GM23248 (cell line): ENCODE results near the gene PRPF40B. TPM values are rescaled to one million over a fixed set of nuclear protein-coding genes. Genes with fewer than 3 reads are reported as not detected.

Experiments
- DNase-seq: peaks from one replicate; pipeline ENCODE4 v3.0.0-alpha.2; 2015
- H2AFZ ChIP-seq: fragments of 200-600 bp; sonication (generic); 2 replicates; pipeline ENCODE4 v1.6.1; 2016; ENCODE audit warnings: antibody characterized with exemption
- H3F3A ChIP-seq: fragments of 200-600 bp; sonication (generic); 2 replicates; pipeline ENCODE4 v1.6.1; 2016; ENCODE audit warnings: mild to moderate bottlenecking, antibody characterized with exemption, mixed run types; ENCODE audit not compliant: insufficient read depth
- H3K27ac ChIP-seq: fragments of 200-600 bp; sonication (generic); 2 replicates; pipeline ENCODE4 v1.5.1; 2016; ENCODE audit warnings: mild to moderate bottlenecking
- H3K27me3 ChIP-seq: fragments of 200-600 bp; sonication (generic); replicated peaks from 2 replicates; pipeline ENCODE4 v1.6.1; 2016; ENCODE audit warnings: mild to moderate bottlenecking; ENCODE audit not compliant: insufficient read depth
- H3K36me3 ChIP-seq: fragments of 200-600 bp; sonication (generic); 2 replicates; pipeline ENCODE4 v1.6.1; 2016; ENCODE audit warnings: low read depth, mild to moderate bottlenecking
- H3K4me1 ChIP-seq: fragments of 200-600 bp; sonication (generic); 2 replicates; pipeline ENCODE4 v1.6.1; 2016; ENCODE audit warnings: mild to moderate bottlenecking; ENCODE audit not compliant: insufficient read depth
- H3K4me2 ChIP-seq: fragments of 200-600 bp; sonication (generic); one replicate; pipeline ENCODE4 v1.6.1; 2016; ENCODE audit warnings: mild to moderate bottlenecking; ENCODE audit not compliant: unreplicated experiment
- H3K4me3 ChIP-seq: fragments of 200-600 bp; sonication (generic); 2 replicates; pipeline ENCODE4 v1.5.1; 2016; ENCODE audit warnings: mild to moderate bottlenecking
- H3K79me2 ChIP-seq: fragments of 200-600 bp; sonication (generic); 2 replicates; pipeline ENCODE4 v1.6.1; 2016; ENCODE audit warnings: mild to moderate bottlenecking; ENCODE audit not compliant: insufficient read depth
- H3K9ac ChIP-seq: fragments of 200-600 bp; sonication (generic); 2 replicates; pipeline ENCODE4 v1.6.1; 2016; ENCODE audit warnings: mild to moderate bottlenecking
- H3K9me2 ChIP-seq: fragments of 200-600 bp; sonication (generic); 2 replicates; pipeline ENCODE4 v1.6.1; 2016; ENCODE audit warnings: mixed run types, mild to moderate bottlenecking, moderate library complexity; ENCODE audit not compliant: insufficient read depth
- H3K9me3 ChIP-seq: fragments of 200-600 bp; sonication (generic); one replicate; pipeline ENCODE4 v1.6.1; 2017; ENCODE audit warnings: low read depth
- H4K20me1 ChIP-seq: fragments of 200-600 bp; sonication (generic); 2 replicates; pipeline ENCODE4 v1.6.0; 2016; ENCODE audit not compliant: insufficient read depth
- EZH2 ChIP-seq: fragments of 200-600 bp; sonication (generic); IDR thresholded peaks from 2 replicates; pipeline ENCODE4 v1.6.1; 2018; ENCODE audit warnings: antibody characterized with exemption, mild to moderate bottlenecking; ENCODE audit not compliant: insufficient read depth, poor library complexity, severe bottlenecking
- EZH2phosphoT487 ChIP-seq: fragments of 200-600 bp; sonication (generic); IDR thresholded peaks from 2 replicates; pipeline ENCODE4 v1.6.1; 2018; ENCODE audit warnings: antibody characterized with exemption, moderate library complexity, mild to moderate bottlenecking, low read depth; ENCODE audit not compliant: insufficient read depth
- WGBS, 2 experiments: methylation state at CpG; one replicate each; pipeline ENCODE4 v1.1.6; 2015 to 2017; ENCODE audit warnings: low lambda C conversion rate in 2 of 2, low coverage in 1 of 2; ENCODE audit errors: missing lambda C conversion rate in 2 of 2; 5-methylcytosine and 5-hydroxymethylcytosine counted together
- in situ Hi-C: fragments of 300-500 bp; cut with MboI; formaldehyde crosslinking; loops from 2 replicates; pipeline ENCODE4 v1.15.0; 2020
- polyA plus RNA-seq: library from polyadenylated mRNA; unstranded; fragments of >200 nt; fragmentation: Nextera tagmentation; extraction: Ambion mirVana; gene quantifications from 2 replicates; pipeline ENCODE4 v1.2.1, GENCODE V29; 2016
- total RNA-seq: library from RNA; depleted of rRNA; stranded (reverse); fragments of >200 nt; shearing (Covaris generic); gene quantifications from 2 replicates; pipeline ENCODE4 v1.2.3, GENCODE V29; 2014

PRPF40B gene
- total and polyA plus RNA-seq, 2 experiments from 2014 or later = 9.9 to 11.6 TPM

- H3K4me2 ChIP-seq = no peak overlapping the region
Observed at GRCh38 chr12:49655595-49656236, 32.4 kb downstream of the PRPF40B start.

GRCh38 chr12:49658276-49658675 is 34.9 kb downstream of the PRPF40B start:
- H3K9me3 ChIP-seq = no peaks in the 10 kb centered on the region
- peaks cover 12% of the 10 kb centered on the region for H3K4me1 ChIP-seq
- 0 out of 2 replicates have a peak, but pooled peaks cover 7% of the 10 kb centered on the region for H3F3A ChIP-seq
- no peaks in the 10 kb centered on the region; the same call in 1 of the 2 replicates for H3K36me3 ChIP-seq
- H3K4me2 ChIP-seq = no peak overlapping the region
- no peak for TF ChIP-seq EZH2
- no peak for TF ChIP-seq EZH2phosphoT487
- DNase-seq = no peak
- no peaks in the 10 kb centered on the region for H3K27me3 ChIP-seq
- peaks cover 13% of the 10 kb centered on the region for H3K79me2 ChIP-seq
- H2AFZ ChIP-seq = no peak overlapping the region
- WGBS, 2 experiments = 96 to 98% methylated on average over 8 to 13 of the region's 13 CpGs
- in situ Hi-C loops = no loop called here
- H3K27ac ChIP-seq = no peak overlapping the region
- no peak overlapping the region for H3K4me3 ChIP-seq
- H3K9me2 ChIP-seq = no peaks in the 10 kb centered on the region
- H3K9ac ChIP-seq = no peak overlapping the region
- H4K20me1 ChIP-seq = no peaks in the 10 kb centered on the region

More at GRCh38 chr12:49655595-49656236, 32.4 kb downstream of the PRPF40B start:
- Histone ChIP-seq H3K36me3 (no peaks in the 10 kb centered on the region; the same call in 1 of the 2 replicates), H3K4me1 (no peaks in the 10 kb centered on the region; the same call in 1 of the 2 replicates), H3K79me2 (no peaks in the 10 kb centered on the region), H3F3A (no peaks in the 10 kb centered on the region), H3K4me3 (no peak overlapping the region), H3K9me2 (no peaks in the 10 kb centered on the region), H4K20me1 (no peaks in the 10 kb centered on the region), H3K9me3 (no peaks in the 10 kb centered on the region), H3K9ac (no peak overlapping the region), H2AFZ (no peak overlapping the region), H3K27me3 (no peaks in the 10 kb centered on the region), H3K27ac (no peak overlapping the region)
- TF ChIP-seq EZH2 (no peak), EZH2phosphoT487 (no peak)
- in situ Hi-C loops = no loop called here
- no peak for DNase-seq
- WGBS, 2 experiments = 95 to 100% methylated on average over 2 of the region's 2 CpGs

GRCh38 chr12:49659753-49660152 is 36.4 kb downstream of the PRPF40B start:
- WGBS, 2 experiments = 96 to 97% methylated on average over 1 of the region's 1 CpG
- Histone ChIP-seq H3F3A (0 out of 2 replicates have a peak, but pooled peaks cover 7% of the 10 kb centered on the region), H3K36me3 (no peaks in the 10 kb centered on the region; the same call in 1 of the 2 replicates), H3K27ac (no peak overlapping the region), H3K4me3 (no peak overlapping the region), H3K79me2 (peaks cover 25% of the 10 kb centered on the region), H2AFZ (no peak overlapping the region), H3K4me1 (peaks cover 23% of the 10 kb centered on the region), H3K9ac (no peak overlapping the region), H4K20me1 (no peaks in the 10 kb centered on the region), H3K9me3 (no peaks in the 10 kb centered on the region), H3K27me3 (no peaks in the 10 kb centered on the region), H3K9me2 (no peaks in the 10 kb centered on the region), H3K4me2 (no peak overlapping the region)
- TF ChIP-seq EZH2phosphoT487 (no peak), EZH2 (no peak)
- DNase-seq = no peak
- in situ Hi-C loops = no loop called here

GRCh38 chr12:49661191-49661590 is 37.8 kb downstream of the PRPF40B start:
- H4K20me1 ChIP-seq = no peaks in the 10 kb centered on the region
- no peaks in the 10 kb centered on the region; the same call in 1 of the 2 replicates for H3K36me3 ChIP-seq
- no peak overlapping the region for H3K9ac ChIP-seq
- H3K9me2 ChIP-seq = no peaks in the 10 kb centered on the region
- peaks cover 37% of the 10 kb centered on the region for H3K79me2 ChIP-seq
- TF ChIP-seq EZH2phosphoT487 (no peak), EZH2 (no peak)
- H3K27me3 ChIP-seq = no peaks in the 10 kb centered on the region
- no peak overlapping the region for H3K4me3 ChIP-seq
- no peak overlapping the region for H3K4me2 ChIP-seq
- H3F3A ChIP-seq = 0 out of 2 replicates have a peak, but pooled peaks cover 7% of the 10 kb centered on the region
- WGBS, 2 experiments = 96 to 100% methylated on average over 3 of the region's 3 CpGs
- DNase-seq = no peak
- H2AFZ ChIP-seq = no peak overlapping the region
- H3K4me1 ChIP-seq = peaks cover 24% of the 10 kb centered on the region
- H3K27ac ChIP-seq = no peak overlapping the region
- no peaks in the 10 kb centered on the region for H3K9me3 ChIP-seq
- in situ Hi-C loops = no loop called here
